Spinal cord (tissue), 10 donors: Measurements from ENCODE around the gene CD274. TPM values are rescaled to one million over a fixed set of nuclear protein-coding genes. Genes with fewer than 3 reads are reported as not detected.

Experiments used
- DNase-seq, 6 donors: peaks; one replicate each; pipeline versions ENCODE4 v3.0.0 to v3.0.0-alpha.2; 2013 to 2015; ENCODE audit warnings: low spot score in 6 of 6, low read depth in 4 of 6
- H3K27ac ChIP-seq: one replicate; pipeline ENCODE4 v1.5.1; 2013; ENCODE audit warnings: low read depth, low read length, control low read depth
- H3K27me3 ChIP-seq: one replicate; pipeline ENCODE4 v1.6.1; 2013; ENCODE audit warnings: low read length; ENCODE audit not compliant: control insufficient read depth, insufficient read depth
- H3K36me3 ChIP-seq: one replicate; pipeline ENCODE4 v1.6.1; 2013; ENCODE audit warnings: low read length; ENCODE audit not compliant: control insufficient read depth, insufficient read depth
- H3K4me1 ChIP-seq: one replicate; pipeline ENCODE4 v1.6.1; 2013; ENCODE audit warnings: low read length; ENCODE audit not compliant: control insufficient read depth, insufficient read depth
- H3K4me3 ChIP-seq: one replicate; pipeline ENCODE4 v1.5.1; 2013; ENCODE audit warnings: low read depth, low read length, control low read depth
- H3K9me3 ChIP-seq: one replicate; pipeline ENCODE4 v1.6.1; 2013; ENCODE audit warnings: low read length; ENCODE audit not compliant: control insufficient read depth, insufficient read depth
- WGBS: methylation state at CpG from one replicate; pipeline ENCODE4 v1.1.5; 2013; ENCODE audit warnings: missing lambda C conversion rate; ENCODE audit not compliant: insufficient coverage; 5-methylcytosine and 5-hydroxymethylcytosine counted together
- polyA plus RNA-seq, 2 donors: library from polyadenylated mRNA; unstranded; fragments of 120-200 nt; gene quantifications; one replicate each; pipeline ENCODE4 v1.2.1, GENCODE V29; 2013; ENCODE audit not compliant: insufficient read length in 2 of 2
- total RNA-seq, 2 donors: library from RNA; depleted of rRNA in 1 of 2; stranded (reverse); fragments of 120-200 nt in 1 of 2; fragments of >200 nt in 1 of 2; gene quantifications; one replicate each; pipeline versions ENCODE4 v1.2.3 to v1.2.4, GENCODE V29; 2013 to 2014
- donor health status: healthy.

Gene CD274
- total and polyA plus RNA-seq, 4 donors = 1.4 to 2.8 (median 1.9) TPM

- Histone ChIP-seq H3K36me3 (no peaks in the 10 kb centered on the region), H3K9me3 (no peaks in the 10 kb centered on the region), H3K4me3 (no peak overlapping the region), H3K4me1 (no peaks in the 10 kb centered on the region), H3K27me3 (no peaks in the 10 kb centered on the region), H3K27ac (no peak overlapping the region)
- no peak for DNase-seq
- WGBS = no CpG with 5 or more reads among the region's 4 CpGs
Observed at GRCh38 chr9:5480919-5481318, 30.6 kb downstream of the CD274 start.

GRCh38 chr9:5481322-5482040 is 31.1 kb downstream of the CD274 start:
- no peaks in the 10 kb centered on the region for H3K4me1 ChIP-seq
- no peaks in the 10 kb centered on the region for H3K9me3 ChIP-seq
- H3K27ac ChIP-seq = no peak overlapping the region
- DNase-seq = no peak
- no CpG with 5 or more reads among the region's 5 CpGs for WGBS
- no peak overlapping the region for H3K4me3 ChIP-seq
- H3K27me3 ChIP-seq = no peaks in the 10 kb centered on the region
- H3K36me3 ChIP-seq = no peaks in the 10 kb centered on the region

- WGBS = 81% methylated on average over 6 of the region's 8 CpGs
- Histone ChIP-seq H3K36me3 (no peaks in the 10 kb centered on the region), H3K27me3 (no peaks in the 10 kb centered on the region), H3K9me3 (no peaks in the 10 kb centered on the region), H3K4me1 (no peaks in the 10 kb centered on the region), H3K27ac (no peak overlapping the region), H3K4me3 (no peak overlapping the region)
- DNase-seq = no peak
Observed at GRCh38 chr9:5482194-5482593, 31.9 kb downstream of the CD274 start.

GRCh38 chr9:5483306-5483705 is 33.0 kb downstream of the CD274 start:
- WGBS = no CpG with 5 or more reads among the region's 2 CpGs
- H3K9me3 ChIP-seq = no peaks in the 10 kb centered on the region
- no peak overlapping the region for H3K27ac ChIP-seq
- H3K27me3 ChIP-seq = no peaks in the 10 kb centered on the region
- no peak for DNase-seq
- no peaks in the 10 kb centered on the region for H3K36me3 ChIP-seq
- H3K4me1 ChIP-seq = no peaks in the 10 kb centered on the region
- no peak overlapping the region for H3K4me3 ChIP-seq

- no CpG with 5 or more reads among the region's 5 CpGs for WGBS
- Histone ChIP-seq H3K27me3 (no peaks in the 10 kb centered on the region), H3K4me3 (no peak overlapping the region), H3K4me1 (no peaks in the 10 kb centered on the region), H3K27ac (no peak overlapping the region), H3K9me3 (no peaks in the 10 kb centered on the region), H3K36me3 (no peaks in the 10 kb centered on the region)
- DNase-seq = no peak
Observed at GRCh38 chr9:5485378-5486085, 35.2 kb downstream of the CD274 start.

- no peak for DNase-seq
- H3K36me3 ChIP-seq = no peaks in the 10 kb centered on the region
- 90% methylated on average over 4 of the region's 5 CpGs for WGBS
- no peak overlapping the region for H3K27ac ChIP-seq
- H3K9me3 ChIP-seq = no peaks in the 10 kb centered on the region
- H3K27me3 ChIP-seq = no peaks in the 10 kb centered on the region
- no peak overlapping the region for H3K4me3 ChIP-seq
- H3K4me1 ChIP-seq = no peaks in the 10 kb centered on the region
Observed at GRCh38 chr9:5486988-5487387, 36.6 kb downstream of the CD274 start.

- 83% methylated on average over 4 of the region's 9 CpGs for WGBS
- no peak for DNase-seq
- no peak overlapping the region for H3K27ac ChIP-seq
- no peaks in the 10 kb centered on the region for H3K9me3 ChIP-seq
- no peaks in the 10 kb centered on the region for H3K36me3 ChIP-seq
- H3K4me3 ChIP-seq = no peak overlapping the region
- no peaks in the 10 kb centered on the region for H3K27me3 ChIP-seq
- H3K4me1 ChIP-seq = no peaks in the 10 kb centered on the region
Observed at GRCh38 chr9:5488221-5489008, 38.1 kb downstream of the CD274 start.

- no peaks in the 10 kb centered on the region for H3K36me3 ChIP-seq
- no peaks in the 10 kb centered on the region for H3K27me3 ChIP-seq
- no peak overlapping the region for H3K4me3 ChIP-seq
- no peak for DNase-seq
- 100% methylated on average over 6 of the region's 9 CpGs for WGBS
- H3K4me1 ChIP-seq = no peaks in the 10 kb centered on the region
- no peak overlapping the region for H3K27ac ChIP-seq
- H3K9me3 ChIP-seq = no peaks in the 10 kb centered on the region
Observed at GRCh38 chr9:5489630-5490490, 39.5 kb downstream of the CD274 start.

GRCh38 chr9:5492965-5493678 is 42.8 kb downstream of the CD274 start:
- Histone ChIP-seq H3K4me1 (no peaks in the 10 kb centered on the region), H3K36me3 (no peaks in the 10 kb centered on the region), H3K27ac (no peak overlapping the region), H3K9me3 (no peaks in the 10 kb centered on the region), H3K27me3 (no peaks in the 10 kb centered on the region), H3K4me3 (no peak overlapping the region)
- no peak for DNase-seq
- WGBS = 80% methylated on average over 1 of the region's 1 CpG
